ENCODE measurements around the gene PAPSS1. TPM values are rescaled to one million over a fixed set of nuclear protein-coding genes. Genes with fewer than 3 reads are reported as not detected.

The PAPSS1 gene
- total and polyA plus RNA-seq, 10 donors, result 22.7 to 73.8 (median 26.8) TPM

- Histone ChIP-seq H3K4me1 (peaks cover 0 to 11% (median 0%) of the 10 kb centered on the region in 6 donors), H3K4me3 (no peak overlapping the region), H3K27ac (peak overlapping the region in 3 of 8 donors; percentile 58 to 69 (median 60)), H3K9me3 (peaks cover 0 to 7% (median 0%) of the 10 kb centered on the region in 8 donors), H3K27me3 (replicated peaks in 1 of 7) (no peaks in the 10 kb centered on the region), H3K36me3 (no peaks in the 10 kb centered on the region)
- no peak for TF ChIP-seq POLR2AphosphoS5 (IDR thresholded peaks at IDR 0.05)
- intact Hi-C loops (cut with DNase I; ENCODE audit: low total_unique reads), result no loop called here
- WGBS, 5 donors, result 52 to 79% (median 68%) methylated on average over 1 of the region's 1 CpG
- no peak for DNase-seq
Observed at GRCh38 chr4:107742196-107742595, 22.2 kb upstream of the PAPSS1 start.

GRCh38 chr4:107740950-107741701 is 21.1 kb upstream of the PAPSS1 start:
- no peak for TF ChIP-seq POLR2A (IDR thresholded peaks at IDR 0.05)
- no peak for TF ChIP-seq POLR2AphosphoS5 (IDR thresholded peaks at IDR 0.05)
- no peak for TF ChIP-seq CTCF (IDR thresholded peaks at IDR 0.05 in 8 of 11, conservative IDR thresholded peaks at IDR 0.05 in 3 of 11)
- no peak for DNase-seq
- intact Hi-C loops (cut with DNase I; ENCODE audit: low total_unique reads), result no loop called here
- WGBS, 5 donors, result 65 to 86% (median 81%) methylated on average over 11 of the region's 11 CpGs
- Histone ChIP-seq H3K4me3 (no peak overlapping the region), H3K9me3 (peaks cover 0 to 7% (median 0%) of the 10 kb centered on the region in 8 donors), H3K27me3 (replicated peaks in 1 of 7) (peaks cover 0 to 4% (median 0%) of the 10 kb centered on the region in 7 donors), H3K4me1 (peaks cover 0 to 11% (median 3%) of the 10 kb centered on the region in 6 donors), H3K36me3 (no peaks in the 10 kb centered on the region), H3K27ac (peak overlapping the region in 6 of 8 donors; percentile 3 to 69 (median 59))

- H3K4me1 ChIP-seq, result peaks cover 0 to 11% (median 3%) of the 10 kb centered on the region in 6 donors
- DNase-seq, result no peak
- peak overlapping the region in 5 of 8 donors; percentile 49 to 69 (median 60) for H3K27ac ChIP-seq
Observed at GRCh38 chr4:107740381-107740780, 20.3 kb upstream of the PAPSS1 start.

GRCh38 chr4:107737450-107737849 is 17.4 kb upstream of the PAPSS1 start:
- Histone ChIP-seq H3K9me3 (no peaks in the 10 kb centered on the region), H3K36me3 (no peaks in the 10 kb centered on the region), H3K4me1 (peaks cover 0 to 11% (median 3%) of the 10 kb centered on the region in 6 donors), H3K27ac (no peak overlapping the region), H3K27me3 (replicated peaks in 1 of 7) (peaks cover 0 to 4% (median 0%) of the 10 kb centered on the region in 7 donors), H3K4me3 (no peak overlapping the region)
- WGBS, 5 donors, result 80 to 89% (median 85%) methylated on average over 4 of the region's 4 CpGs
- TF ChIP-seq POLR2A (IDR thresholded peaks at IDR 0.05) (no peak), POLR2AphosphoS5 (IDR thresholded peaks at IDR 0.05) (no peak), CTCF (IDR thresholded peaks at IDR 0.05 in 8 of 11, conservative IDR thresholded peaks at IDR 0.05 in 3 of 11) (peak in 1 of 11 experiments; percentile 4)
- intact Hi-C loops (cut with DNase I; ENCODE audit: low total_unique reads), result no loop called here
- no peak for DNase-seq

More at GRCh38 chr4:107740381-107740780, 20.3 kb upstream of the PAPSS1 start:
- H3K4me3 ChIP-seq, result no peak overlapping the region
- H3K27me3 ChIP-seq (replicated peaks in 1 of 7), result peaks cover 0 to 4% (median 0%) of the 10 kb centered on the region in 7 donors
- intact Hi-C loops (cut with DNase I; ENCODE audit: low total_unique reads), result no loop called here
- 50 to 80% (median 65%) methylated on average over 3 of the region's 3 CpGs for WGBS, 5 donors
- no peaks in the 10 kb centered on the region for H3K36me3 ChIP-seq
- peaks cover 0 to 7% (median 0%) of the 10 kb centered on the region in 8 donors for H3K9me3 ChIP-seq
- TF ChIP-seq POLR2A (IDR thresholded peaks at IDR 0.05) (no peak), CTCF (IDR thresholded peaks at IDR 0.05 in 8 of 11, conservative IDR thresholded peaks at IDR 0.05 in 3 of 11) (peak in 1 of 11 experiments; percentile 12)
